Cardiac fibroblast (primary cell): ENCODE measurements around the gene ACVR1B.

ENCODE experiments used
- DNase-seq, 2 donors: peaks; one replicate each; pipeline versions ENCODE4 v3.0.0 to v3.0.0-alpha.2; 2010; ENCODE audit warnings: low read depth in 2 of 2
- H3K4me3 ChIP-seq, 2 donors: replicated peaks in 1 of 2; 1 replicate in 1 of 2; 2 replicates in 1 of 2; pipeline ENCODE4 v1.5.1; 2011; ENCODE audit warnings: low read depth in 2 of 2, low read length in 2 of 2, mild to moderate bottlenecking in 2 of 2, moderate library complexity in 1 of 2
- CTCF ChIP-seq: IDR thresholded peaks from one replicate; pipeline ENCODE4 v1.5.1; 2011; ENCODE audit warnings: low read depth, mild to moderate bottlenecking, low read length, inconsistent platforms

Gene ACVR1B

GRCh38 chr12:51951199-51951842 lies at the start of gene ACVR1B:
ACVR1B (plus strand) TSS chr12:51951699; CDS start chr12:51951744, 45 bp downstream.
- peak within 1 kb of the TSS; percentile 87 to 88 for H3K4me3 ChIP-seq
- peak; percentile 87 to 95 for DNase-seq
- TF ChIP-seq CTCF = no peak

GRCh38 chr12:51901881-51902280 lies 49.6 kb upstream of the ACVR1B start:
- no peak for TF ChIP-seq CTCF
- DNase-seq = no peak

DNA sequence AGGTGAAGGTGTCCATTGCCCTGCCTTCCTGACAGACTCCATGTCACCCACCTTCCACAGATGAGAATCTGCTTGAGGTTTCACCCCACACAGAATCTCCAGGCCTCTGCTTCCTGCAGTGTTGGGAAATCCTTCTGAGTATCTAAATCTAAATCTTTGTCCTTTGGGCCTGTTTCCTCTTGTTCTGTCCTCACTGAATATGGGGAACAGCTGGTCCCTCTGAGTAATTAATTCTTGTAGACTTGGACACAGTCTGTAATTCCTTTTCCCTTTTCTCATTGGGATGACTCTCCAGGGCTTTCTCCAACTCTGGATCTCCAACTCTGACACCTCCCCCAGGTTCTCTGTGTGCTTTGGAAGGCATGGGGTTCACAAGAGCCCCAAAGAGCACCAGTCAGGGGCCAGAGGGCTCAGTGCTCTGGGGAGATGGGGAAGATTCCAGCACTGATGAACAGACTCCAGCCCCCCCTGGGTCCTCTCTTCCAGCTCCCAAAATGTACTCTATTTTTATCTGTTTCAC lies 46.5 kb upstream of the ACVR1B start:
- peak overlapping the region in 1 of 2 donors; percentile 24 for H3K4me3 ChIP-seq
- TF ChIP-seq CTCF = no peak
- DNase-seq = peak; percentile 58 to 76

More at GRCh38 chr12:51901881-51902280, 49.6 kb upstream of the ACVR1B start:
- H3K4me3 ChIP-seq = no peak overlapping the region

DNA sequence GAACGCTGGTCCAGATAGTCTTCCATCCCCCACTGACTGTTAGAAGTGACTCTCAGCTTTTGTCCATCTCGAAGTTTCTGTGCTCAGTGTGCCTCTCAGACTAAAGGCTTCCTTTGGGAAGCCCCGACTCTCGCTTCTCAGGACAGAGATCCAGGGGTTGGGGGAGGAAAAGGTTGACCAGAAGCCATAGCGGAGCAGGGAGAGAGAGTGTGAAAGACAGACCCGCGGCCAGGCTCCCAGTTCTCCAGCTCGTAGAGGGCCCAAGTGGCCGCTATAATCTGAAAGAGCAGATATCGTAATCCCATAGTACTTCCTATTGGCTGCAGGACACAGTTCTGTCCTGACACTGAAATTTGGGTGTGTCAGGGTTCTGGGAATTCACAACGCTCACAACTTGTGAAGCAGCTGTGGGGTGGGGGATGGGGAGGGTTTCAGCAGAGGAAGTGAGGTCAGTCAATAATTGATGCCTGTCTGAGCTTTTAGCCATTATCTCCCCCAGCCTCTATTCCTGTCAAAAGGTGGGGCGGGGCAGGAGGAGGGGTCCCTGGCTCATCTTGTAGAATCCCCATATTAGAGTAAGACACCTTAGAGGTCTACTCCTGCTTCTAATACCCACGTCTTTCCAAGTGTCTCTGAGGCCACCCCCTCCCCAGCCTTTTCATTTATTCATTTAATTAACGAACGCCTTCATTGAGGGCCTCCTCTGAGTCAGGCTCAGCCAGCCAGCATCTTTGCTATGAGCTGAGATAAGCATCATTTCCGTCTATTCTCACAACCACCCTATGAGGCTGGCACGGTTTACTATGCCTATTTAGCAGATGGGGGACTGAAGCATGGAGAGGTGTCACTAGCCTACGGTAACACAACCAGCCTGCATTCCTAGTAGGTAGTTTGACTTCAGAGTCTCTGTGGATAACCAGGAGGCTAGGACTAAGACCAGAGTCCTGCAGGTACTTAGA lies 45.7 kb upstream of the ACVR1B start:
- no peak for TF ChIP-seq CTCF
- DNase-seq = peak; percentile 89 to 90
- H3K4me3 ChIP-seq = peak overlapping the region in 1 of 2 donors; percentile 24

- peak overlapping the region; percentile 55 to 62 for H3K4me3 ChIP-seq
- no peak for TF ChIP-seq CTCF
- DNase-seq = peak in 1 of 2 donors; percentile 26
These were observed 44.9 kb upstream of the ACVR1B start for GRCh38 chr12:51906430-51907082.

GRCh38 chr12:51907083-51907855 lies 44.2 kb upstream of the ACVR1B start, which contains the start of gene ACVRL1:
ACVRL1 (plus strand) TSS chr12:51907504; CDS start chr12:51912475, 4,971 bp downstream.
- TF ChIP-seq CTCF = no peak
- H3K4me3 ChIP-seq = peak within 1 kb of the TSS; percentile 55 to 62
- DNase-seq = peak in 1 of 2 donors; percentile 60
